T-helper 2 cell treated with Interferon-gamma antibody and Interleukin-4, amounts not matched to agents 5 μg/mL and 100 μg/mL, for 36 hours (primary cell): Measurements from ENCODE around the gene LZTFL1.

Experiments used
- DNase-seq: peaks from one replicate; pipeline ENCODE4 v3.0.0; 2021; ENCODE audit warnings: low spot score
- H3K27ac Mint-ChIP-seq: one replicate; pipeline ENCODE4 v1.8.0; 2021; ENCODE audit warnings: mild to moderate bottlenecking, mixed read lengths
- H3K27me3 Mint-ChIP-seq: one replicate; pipeline ENCODE4 v1.8.0; 2021; ENCODE audit warnings: low read depth, mixed read lengths
- H3K36me3 Mint-ChIP-seq: one replicate; pipeline ENCODE4 v1.8.0; 2021; ENCODE audit warnings: low read depth, mixed read lengths
- H3K4me1 Mint-ChIP-seq: one replicate; pipeline ENCODE4 v1.8.0; 2021; ENCODE audit warnings: low read depth, mixed read lengths
- H3K4me3 Mint-ChIP-seq: one replicate; pipeline ENCODE4 v1.8.0; 2022; ENCODE audit warnings: mild to moderate bottlenecking, moderate library complexity, mixed read lengths
- H3K9me3 Mint-ChIP-seq: one replicate; pipeline ENCODE4 v1.8.0; 2021; ENCODE audit warnings: mixed read lengths

Gene LZTFL1

GRCh38 chr3:45814322-45814721, 27.6 kb downstream of the LZTFL1 start:
- no peaks in the 10 kb centered on the region for H3K4me1 Mint-ChIP-seq
- no peak overlapping the region for H3K27ac Mint-ChIP-seq
- no peak for DNase-seq
- H3K27me3 Mint-ChIP-seq, result peaks cover 30% of the 10 kb centered on the region
- no peaks in the 10 kb centered on the region for H3K36me3 Mint-ChIP-seq
- no peak overlapping the region for H3K4me3 Mint-ChIP-seq
- H3K9me3 Mint-ChIP-seq, result peaks cover 5% of the 10 kb centered on the region

DNA sequence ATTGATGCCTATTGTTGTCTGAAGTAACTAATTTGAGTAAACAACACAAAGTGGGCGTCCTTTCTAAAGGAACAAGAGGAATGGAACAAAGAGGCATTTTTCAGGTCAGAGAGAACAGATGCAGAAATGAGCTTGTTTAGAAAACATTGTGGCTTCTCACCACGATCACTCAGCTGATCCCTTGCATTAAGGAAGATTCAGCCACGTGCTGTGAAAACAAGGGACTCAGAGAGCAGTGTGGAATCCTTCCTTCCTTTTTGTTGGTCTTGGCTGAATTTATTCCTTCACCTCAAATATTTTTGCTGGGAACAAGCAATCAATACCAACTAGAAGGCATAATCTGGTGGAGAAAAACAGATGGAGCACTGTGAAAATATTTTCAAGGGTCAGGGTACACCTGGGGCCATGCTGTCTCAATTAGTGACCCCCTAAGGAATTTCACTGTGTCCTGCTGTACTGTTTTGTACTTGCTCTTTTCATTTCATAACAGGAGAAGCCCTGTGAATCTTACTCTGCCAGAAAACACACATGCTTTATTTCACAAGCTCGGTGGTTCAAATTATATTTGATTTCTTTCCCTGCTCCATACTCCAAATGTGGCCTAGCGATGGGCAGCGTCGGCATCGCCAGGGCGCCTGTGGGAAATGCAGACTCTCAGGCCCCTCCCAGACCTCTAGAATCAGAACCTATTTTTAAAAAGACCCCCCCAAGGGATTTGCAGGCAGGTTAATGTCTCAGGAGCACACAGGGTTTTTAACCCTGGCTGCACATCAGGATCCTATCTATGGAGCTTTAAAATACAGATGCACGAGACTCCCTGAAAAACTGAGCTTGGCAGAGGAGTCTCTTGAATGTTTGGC, 34.0 kb downstream of the LZTFL1 start:
- DNase-seq, result no peak
- Mint-ChIP-seq H3K27me3 (peaks cover 57% of the 10 kb centered on the region), H3K4me1 (no peaks in the 10 kb centered on the region), H3K4me3 (no peak overlapping the region), H3K36me3 (no peaks in the 10 kb centered on the region), H3K27ac (no peak overlapping the region), H3K9me3 (no peaks in the 10 kb centered on the region)

DNA sequence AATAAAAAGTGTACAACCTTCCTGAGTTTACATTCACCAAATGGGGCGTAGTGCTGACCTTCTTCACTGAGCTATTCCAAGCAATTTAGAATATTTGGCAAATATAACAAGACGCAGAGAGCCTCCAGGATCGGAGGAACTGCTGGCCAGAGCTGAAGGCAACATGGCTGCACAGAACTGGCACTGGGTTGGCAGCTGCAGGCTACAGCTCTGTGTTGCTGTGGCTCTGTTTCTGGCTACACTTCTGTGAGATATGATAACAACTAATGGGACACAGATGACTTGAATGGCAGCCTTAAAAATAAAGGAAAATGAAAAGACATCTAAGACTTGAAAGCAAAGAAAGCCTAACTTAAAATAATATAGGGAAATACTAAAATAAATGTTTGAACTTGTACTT, 34.8 kb downstream of the LZTFL1 start:
- Mint-ChIP-seq H3K9me3 (no peaks in the 10 kb centered on the region), H3K27ac (no peak overlapping the region)

GRCh38 chr3:45806072-45806471, 35.8 kb downstream of the LZTFL1 start:
- H3K27ac Mint-ChIP-seq, result no peak overlapping the region
- no peaks in the 10 kb centered on the region for H3K36me3 Mint-ChIP-seq
- H3K4me3 Mint-ChIP-seq, result no peak overlapping the region
- no peaks in the 10 kb centered on the region for H3K4me1 Mint-ChIP-seq
- H3K9me3 Mint-ChIP-seq, result no peaks in the 10 kb centered on the region
- DNase-seq, result no peak
- H3K27me3 Mint-ChIP-seq, result peaks cover 57% of the 10 kb centered on the region

More for the DNA sequence above, 34.8 kb downstream of the LZTFL1 start:
- no peak for DNase-seq
- H3K36me3 Mint-ChIP-seq, result no peaks in the 10 kb centered on the region
- H3K27me3 Mint-ChIP-seq, result peaks cover 59% of the 10 kb centered on the region
- H3K4me3 Mint-ChIP-seq, result no peak overlapping the region
- H3K4me1 Mint-ChIP-seq, result no peaks in the 10 kb centered on the region

DNA sequence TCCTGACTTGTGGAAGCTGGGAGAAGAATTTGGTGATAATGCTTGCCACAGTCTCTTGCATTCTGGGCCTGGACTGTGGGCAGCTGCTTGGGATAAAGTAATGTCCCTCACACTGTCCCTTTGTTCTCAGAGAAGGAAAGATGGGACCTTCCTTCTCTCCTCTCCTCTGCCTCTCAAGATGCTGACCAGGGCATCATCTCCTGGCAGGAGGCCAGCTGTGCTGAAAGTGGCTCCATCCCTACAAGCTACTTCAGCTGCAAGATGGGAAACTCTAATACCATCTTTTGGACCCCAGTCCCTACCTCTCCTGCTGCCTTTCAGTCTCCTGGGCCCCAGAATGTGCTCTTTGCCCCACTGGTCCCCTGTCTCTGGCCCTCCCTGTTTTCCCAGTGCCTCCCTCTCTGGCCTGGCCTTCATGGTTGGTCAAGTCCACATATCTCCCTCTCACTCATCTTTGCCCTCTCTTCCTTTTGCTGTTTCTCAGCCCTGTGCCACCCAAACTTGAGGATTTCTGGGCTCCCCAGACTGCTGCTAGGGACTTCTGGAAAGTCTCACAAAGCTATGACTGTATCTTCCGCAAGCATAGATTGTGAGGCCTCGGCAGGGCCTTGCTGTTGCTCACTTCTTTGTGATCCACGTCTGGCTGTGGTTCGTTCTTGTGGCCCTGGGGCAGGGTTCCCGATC, 38.5 kb downstream of the LZTFL1 start:
- Mint-ChIP-seq H3K4me1 (no peaks in the 10 kb centered on the region), H3K4me3 (no peak overlapping the region), H3K27me3 (peaks cover 68% of the 10 kb centered on the region), H3K27ac (no peak overlapping the region), H3K9me3 (no peaks in the 10 kb centered on the region), H3K36me3 (no peaks in the 10 kb centered on the region)
- no peak for DNase-seq

DNA sequence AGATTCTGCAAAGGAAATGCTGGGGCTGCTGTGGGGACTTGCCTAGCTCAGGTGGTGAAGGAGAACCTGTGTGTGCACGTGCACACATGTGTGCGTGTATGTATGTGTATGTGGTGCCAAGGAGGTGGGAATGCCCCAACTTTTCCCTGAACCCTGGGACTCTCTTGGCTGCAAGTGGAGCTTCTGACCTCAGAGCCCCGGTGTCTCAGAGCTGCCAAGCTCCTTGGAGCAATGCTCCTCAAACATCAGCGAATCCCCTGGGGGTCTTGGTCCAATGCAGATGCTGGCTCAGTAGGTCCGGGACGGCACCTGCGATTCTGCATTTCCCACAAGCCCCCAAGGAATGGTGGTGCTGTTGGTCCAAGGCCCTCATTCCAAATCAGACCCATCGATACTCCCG, 39.8 kb downstream of the LZTFL1 start:
- H3K27ac Mint-ChIP-seq, result no peak overlapping the region
- H3K36me3 Mint-ChIP-seq, result no peaks in the 10 kb centered on the region
- no peaks in the 10 kb centered on the region for H3K4me1 Mint-ChIP-seq
- H3K9me3 Mint-ChIP-seq, result no peaks in the 10 kb centered on the region
- peaks cover 74% of the 10 kb centered on the region for H3K27me3 Mint-ChIP-seq
- H3K4me3 Mint-ChIP-seq, result no peak overlapping the region
- DNase-seq, result no peak

GRCh38 chr3:45800611-45801010, 41.3 kb downstream of the LZTFL1 start:
- Mint-ChIP-seq H3K9me3 (no peaks in the 10 kb centered on the region), H3K4me1 (peaks cover 5% of the 10 kb centered on the region), H3K4me3 (no peak overlapping the region), H3K27ac (no peak overlapping the region), H3K36me3 (no peaks in the 10 kb centered on the region), H3K27me3 (peaks cover 75% of the 10 kb centered on the region)
- no peak for DNase-seq

- peaks cover 8% of the 10 kb centered on the region for H3K4me1 Mint-ChIP-seq
- DNase-seq, result no peak
- H3K27ac Mint-ChIP-seq, result no peak overlapping the region
- no peaks in the 10 kb centered on the region for H3K9me3 Mint-ChIP-seq
- H3K36me3 Mint-ChIP-seq, result no peaks in the 10 kb centered on the region
- H3K4me3 Mint-ChIP-seq, result no peak overlapping the region
- H3K27me3 Mint-ChIP-seq, result peaks cover 76% of the 10 kb centered on the region
These were observed 42.3 kb downstream of the LZTFL1 start for GRCh38 chr3:45799586-45799985.

DNA sequence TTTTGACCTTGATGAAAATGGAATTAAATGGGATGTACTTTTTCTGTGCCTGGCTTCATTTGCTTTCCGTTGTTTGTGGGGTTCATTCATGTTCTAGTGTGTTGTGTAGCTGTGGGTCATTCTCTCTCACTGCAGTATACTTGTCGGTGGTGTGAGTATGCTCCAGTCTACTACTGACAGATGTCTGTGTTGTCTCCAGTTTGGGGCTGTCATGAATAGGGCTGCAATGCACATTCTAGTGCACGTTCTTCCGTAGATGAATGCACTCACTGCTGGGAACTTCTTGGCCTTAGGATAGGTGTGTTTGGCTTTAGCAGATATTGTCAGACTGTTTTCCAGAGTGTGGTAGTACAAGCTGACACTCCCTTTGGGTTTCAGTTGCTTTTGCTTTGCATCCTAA, 43.9 kb downstream of the LZTFL1 start:
- no peak for DNase-seq
- Mint-ChIP-seq H3K27ac (no peak overlapping the region), H3K27me3 (peaks cover 79% of the 10 kb centered on the region), H3K4me3 (no peak overlapping the region), H3K9me3 (no peaks in the 10 kb centered on the region), H3K4me1 (peaks cover 8% of the 10 kb centered on the region), H3K36me3 (no peaks in the 10 kb centered on the region)

- Mint-ChIP-seq H3K4me1 (peaks cover 8% of the 10 kb centered on the region), H3K27ac (no peak overlapping the region), H3K4me3 (peak overlapping the region; percentile 28), H3K27me3 (peaks cover 79% of the 10 kb centered on the region), H3K36me3 (no peaks in the 10 kb centered on the region), H3K9me3 (no peaks in the 10 kb centered on the region)
- DNase-seq, result no peak
These were observed 44.8 kb downstream of the LZTFL1 start for GRCh38 chr3:45796902-45797637.

- Mint-ChIP-seq H3K36me3 (no peaks in the 10 kb centered on the region), H3K27ac (no peak within 1 kb of the TSS), H3K9me3 (no peaks in the 10 kb centered on the region), H3K27me3 (peaks cover 82% of the 10 kb centered on the region), H3K4me1 (peaks cover 8% of the 10 kb centered on the region), H3K4me3 (peak within 1 kb of the TSS; percentile 75)
- no peak for DNase-seq
These were observed 45.8 kb downstream of the LZTFL1 start, which contains the start of gene SLC6A20 for GRCh38 chr3:45795882-45796765. Gene SLC6A20, minus strand, starts transcription at chr3:45796536. Its CDS starts 117 bp downstream, at chr3:45796419.

DNA sequence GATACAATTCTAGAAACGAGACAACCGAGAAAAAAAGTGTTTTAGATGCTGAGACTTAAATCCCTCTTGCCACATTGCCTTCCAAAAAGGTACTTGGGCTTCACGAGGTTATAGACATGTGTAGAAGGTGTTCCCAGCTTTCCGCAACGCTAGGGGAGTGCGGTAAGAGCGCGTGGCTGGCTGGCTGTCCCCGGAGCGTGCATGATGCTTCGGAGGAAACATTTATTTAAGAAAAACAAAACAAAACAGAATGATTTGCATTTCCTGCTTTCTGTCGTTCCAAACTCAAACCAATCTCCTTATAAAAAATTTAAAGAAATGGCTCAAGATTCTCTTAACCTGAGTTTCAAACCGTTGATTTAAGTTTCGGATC, 46.4 kb downstream of the LZTFL1 start:
- H3K9me3 Mint-ChIP-seq, result peaks cover 1% of the 10 kb centered on the region
- no peaks in the 10 kb centered on the region for H3K36me3 Mint-ChIP-seq
- H3K4me3 Mint-ChIP-seq, result peak overlapping the region; percentile 75
- peaks cover 81% of the 10 kb centered on the region for H3K27me3 Mint-ChIP-seq
- H3K27ac Mint-ChIP-seq, result no peak overlapping the region
- DNase-seq, result no peak
- H3K4me1 Mint-ChIP-seq, result peaks cover 8% of the 10 kb centered on the region

DNA sequence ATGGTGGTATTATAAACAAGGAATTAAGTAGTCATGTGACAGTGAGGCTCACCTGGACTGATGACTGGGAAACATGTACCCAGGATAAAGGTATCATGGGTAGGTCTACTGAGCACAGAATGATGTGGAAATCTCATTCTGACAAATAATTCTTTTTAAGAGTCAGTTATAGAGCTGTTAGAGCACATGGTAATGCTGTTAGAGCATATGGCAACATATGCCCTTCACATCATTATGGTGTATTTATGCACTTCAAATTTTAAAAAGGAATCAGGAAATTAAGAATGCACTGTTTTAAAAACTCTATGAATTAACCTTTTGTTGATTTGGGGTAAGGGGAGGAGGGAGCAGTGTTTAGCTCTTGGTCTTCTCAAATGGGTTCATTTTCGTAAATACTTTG, 47.3 kb downstream of the LZTFL1 start:
- Mint-ChIP-seq H3K36me3 (no peaks in the 10 kb centered on the region), H3K27ac (no peak overlapping the region), H3K4me1 (peaks cover 8% of the 10 kb centered on the region), H3K9me3 (peaks cover 10% of the 10 kb centered on the region), H3K27me3 (peaks cover 79% of the 10 kb centered on the region), H3K4me3 (no peak overlapping the region)
- DNase-seq, result no peak
